K562 (cell line): ENCODE results near the gene DOCK7.

Experiments
- ATF2 ChIP-seq: sonication (generic); formaldehyde crosslinking; IDR thresholded peaks from 2 replicates; pipeline ENCODE4 v1.8.1; 2022; ENCODE audit warnings: missing genetic modification reagents
- CC2D1A ChIP-seq: fragments of 450-650 bp; IDR thresholded peaks from 2 replicates; pipeline ENCODE4 v1.6.1; 2017; ENCODE audit warnings: mild to moderate bottlenecking
- FOXJ3 ChIP-seq: sonication (generic); formaldehyde crosslinking; IDR thresholded peaks from 2 replicates; pipeline ENCODE4 v1.4.0; 2020; ENCODE audit warnings: mild to moderate bottlenecking, missing genetic modification reagents
- HDGF ChIP-seq: fragments of 450-650 bp; IDR thresholded peaks from 2 replicates; pipeline ENCODE4 v1.6.1; 2016
- JUNB ChIP-seq: fragments of 450-650 bp; formaldehyde crosslinking; conservative IDR thresholded peaks from 2 replicates; pipeline ENCODE4 v1.4.0; 2020; ENCODE audit warnings: mild to moderate bottlenecking
- L3MBTL2 ChIP-seq: fragments of 450-650 bp; IDR thresholded peaks from 2 replicates; pipeline ENCODE4 v1.6.1; 2016; ENCODE audit warnings: mild to moderate bottlenecking, moderate library complexity
- MYC ChIP-seq, 2 experiments: fragments of 250-450 bp in 1 of 2; sonication (Bioruptor Pico) in 1 of 2; IDR thresholded peaks; 2 replicates each; pipeline versions ENCODE4 v1.5.1 to v1.6.1; 2012 to 2021; ENCODE audit warnings: low read depth in 2 of 2, borderline replicate concordance in 1 of 2, improper control_type of control experiment in 1 of 2, low read length in 1 of 2, mild to moderate bottlenecking in 1 of 2, moderate library complexity in 1 of 2
- POLR2A ChIP-seq: fragments of 450-650 bp; conservative IDR thresholded peaks from 2 replicates; pipeline ENCODE4 v1.6.1; 2016
- TEAD2 ChIP-seq: fragments of 450-650 bp; IDR thresholded peaks from 2 replicates; pipeline ENCODE4 v1.6.1; 2016; ENCODE audit warnings: missing genetic modification characterization, control low read depth, missing compliant biosample characterization
- TEAD4 ChIP-seq, 2 experiments: sonication (generic) in 1 of 2; formaldehyde crosslinking in 1 of 2; IDR thresholded peaks; 2 replicates each; pipeline versions ENCODE4 v1.6.1 to v1.8.0; 2012 to 2022; ENCODE audit warnings: borderline replicate concordance in 1 of 2, inconsistent platforms in 1 of 2, low read length in 1 of 2, mild to moderate bottlenecking in 1 of 2, missing genetic modification reagents in 1 of 2

GRCh38 chr1:62724430-62724829, 36.2 kb upstream of the DOCK7 start:
- TF ChIP-seq TEAD4 (IDR thresholded peaks at IDR 0.05; ENCODE audit: low read length): no peak
- no peak for TF ChIP-seq TEAD4 (CRISPR knock-in tag; IDR thresholded peaks at IDR 0.05; ENCODE audit: borderline replicate concordance)
- TF ChIP-seq CC2D1A: no peak
- TF ChIP-seq L3MBTL2: no peak
- TF ChIP-seq HDGF: no peak
- TF ChIP-seq POLR2A: no peak
- no peak for TF ChIP-seq JUNB (CRISPR knock-in tag)
- no peak for TF ChIP-seq MYC (IDR thresholded peaks at IDR 0.05; ENCODE audit: low read depth, low read length)
- TF ChIP-seq MYC (CRISPR knock-in tag; IDR thresholded peaks at IDR 0.05; ENCODE audit: borderline replicate concordance, low read depth): no peak
- TF ChIP-seq FOXJ3 (CRISPR knock-in tag): no peak
- no peak for TF ChIP-seq ATF2 (CRISPR knock-in tag)
- TF ChIP-seq TEAD2 (tag): no peak
